ENCODE data around the gene CD101.

CD101 gene

GRCh38 chr1:116968724-116969123 is 32.8 kb upstream of the CD101 start:
- Histone ChIP-seq H2AFZ (ENCODE audit: low read depth, low read length) (no peak overlapping the region), H3K4me2 (ENCODE audit: insufficient read depth, low read length) (no peak overlapping the region), H3K27me3 (ENCODE audit: insufficient read depth, low read length, poor library complexity) (no peaks in the 10 kb centered on the region), H3K4me1 (ENCODE audit: insufficient read depth, low read length) (no peaks in the 10 kb centered on the region), H3K27ac (ENCODE audit: low read length) (no peak overlapping the region), H3K36me3 (ENCODE audit: insufficient read depth, low read length) (no peaks in the 10 kb centered on the region), H3K79me2 (ENCODE audit: insufficient read depth, low read length) (no peaks in the 10 kb centered on the region), H3K9me3 (ENCODE audit: insufficient read depth, low read length, severe bottlenecking) (no peaks in the 10 kb centered on the region), H3K9ac (ENCODE audit: low read depth, low read length) (no peak overlapping the region), H4K20me1 (ENCODE audit: insufficient read depth, low read length) (no peaks in the 10 kb centered on the region), H3K4me3 (ENCODE audit: low read depth in 1 of 2, low read length in 2 of 2) (no peak overlapping the region)
- TF ChIP-seq CTCF (IDR thresholded peaks at IDR 0.05; ENCODE audit: borderline replicate concordance, extremely low read depth, low read length, poor library complexity, severe bottlenecking) (no peak), EZH2 (IDR thresholded peaks at IDR 0.05; ENCODE audit: borderline replicate concordance, low read depth, low read length, severe bottlenecking) (no peak)
- DNase-seq (no peak), ATAC-seq (ENCODE audit: insufficient read depth, low read depth) (no peak)

GRCh38 chr1:116971258-116971860 is 30.2 kb upstream of the CD101 start:
- no peak overlapping the region for H3K27ac ChIP-seq (ENCODE audit: low read length)
- no peak overlapping the region for H3K9ac ChIP-seq (ENCODE audit: low read depth, low read length)
- H3K4me1 ChIP-seq (ENCODE audit: insufficient read depth, low read length), result no peaks in the 10 kb centered on the region
- TF ChIP-seq CTCF (IDR thresholded peaks at IDR 0.05; ENCODE audit: borderline replicate concordance, extremely low read depth, low read length, poor library complexity, severe bottlenecking) (no peak), EZH2 (IDR thresholded peaks at IDR 0.05; ENCODE audit: borderline replicate concordance, low read depth, low read length, severe bottlenecking) (no peak)
- DNase-seq (no peak), ATAC-seq (ENCODE audit: insufficient read depth, low read depth) (no peak)
- no peaks in the 10 kb centered on the region for H3K79me2 ChIP-seq (ENCODE audit: insufficient read depth, low read length)
- H3K36me3 ChIP-seq (ENCODE audit: insufficient read depth, low read length), result no peaks in the 10 kb centered on the region
- H3K9me3 ChIP-seq (ENCODE audit: insufficient read depth, low read length, severe bottlenecking), result no peaks in the 10 kb centered on the region
- H2AFZ ChIP-seq (ENCODE audit: low read depth, low read length), result no peak overlapping the region
- H3K4me2 ChIP-seq (ENCODE audit: insufficient read depth, low read length), result no peak overlapping the region
- H3K27me3 ChIP-seq (ENCODE audit: insufficient read depth, low read length, poor library complexity), result no peaks in the 10 kb centered on the region
- H4K20me1 ChIP-seq (ENCODE audit: insufficient read depth, low read length), result no peaks in the 10 kb centered on the region
- no peak overlapping the region for H3K4me3 ChIP-seq (ENCODE audit: low read depth in 1 of 2, low read length in 2 of 2)

- no peaks in the 10 kb centered on the region for H3K79me2 ChIP-seq (ENCODE audit: insufficient read depth, low read length)
- H3K9ac ChIP-seq (ENCODE audit: low read depth, low read length), result no peak overlapping the region
- no peak overlapping the region for H3K27ac ChIP-seq (ENCODE audit: low read length)
- H2AFZ ChIP-seq (ENCODE audit: low read depth, low read length), result no peak overlapping the region
- TF ChIP-seq EZH2 (IDR thresholded peaks at IDR 0.05; ENCODE audit: borderline replicate concordance, low read depth, low read length, severe bottlenecking) (no peak), CTCF (IDR thresholded peaks at IDR 0.05; ENCODE audit: borderline replicate concordance, extremely low read depth, low read length, poor library complexity, severe bottlenecking) (no peak)
- DNase-seq, result no peak
- no peak overlapping the region for H3K4me2 ChIP-seq (ENCODE audit: insufficient read depth, low read length)
- no peak for ATAC-seq (ENCODE audit: insufficient read depth, low read depth)
- no peak overlapping the region for H3K4me3 ChIP-seq (ENCODE audit: low read depth in 1 of 2, low read length in 2 of 2)
- no peaks in the 10 kb centered on the region for H4K20me1 ChIP-seq (ENCODE audit: insufficient read depth, low read length)
- H3K36me3 ChIP-seq (ENCODE audit: insufficient read depth, low read length), result no peaks in the 10 kb centered on the region
- no peaks in the 10 kb centered on the region for H3K27me3 ChIP-seq (ENCODE audit: insufficient read depth, low read length, poor library complexity)
- H3K4me1 ChIP-seq (ENCODE audit: insufficient read depth, low read length), result no peaks in the 10 kb centered on the region
- H3K9me3 ChIP-seq (ENCODE audit: insufficient read depth, low read length, severe bottlenecking), result no peaks in the 10 kb centered on the region
These were observed 29.4 kb upstream of the CD101 start for GRCh38 chr1:116971965-116972673.

Data from DND-41 (cell line).